Nephron (organoid): ENCODE results near the gene NEK10.
"Not testable (repeated sequence)": the region's sequence is repeated elsewhere in the genome, so short reads cannot be mapped to it uniquely, and the experiment has no call there.

Experiments
- H3K27ac Mint-ChIP-seq, 3 experiments: 2 replicates each; pipeline ENCODE4 v1.8.0; 2020; ENCODE audit warnings: mixed read lengths in 3 of 3, mild to moderate bottlenecking in 2 of 3, moderate library complexity in 1 of 3
- H3K27me3 Mint-ChIP-seq: 2 replicates; pipeline ENCODE4 v1.8.0; 2021; ENCODE audit warnings: low read depth, mild to moderate bottlenecking, moderate library complexity, mixed read lengths
- H3K36me3 Mint-ChIP-seq: 2 replicates; pipeline ENCODE4 v1.8.0; 2020; ENCODE audit warnings: low read depth, mixed read lengths
- H3K4me1 Mint-ChIP-seq: 2 replicates; pipeline ENCODE4 v1.8.0; 2020; ENCODE audit warnings: mixed read lengths
- H3K4me3 Mint-ChIP-seq, 3 experiments: 2 replicates each; pipeline ENCODE4 v1.8.0; 2020; ENCODE audit warnings: mild to moderate bottlenecking in 3 of 3, mixed read lengths in 3 of 3, moderate library complexity in 2 of 3
- H3K9me3 Mint-ChIP-seq: 2 replicates; pipeline ENCODE4 v1.8.0; 2020; ENCODE audit warnings: mixed read lengths
- CTCF ChIP-seq, 3 experiments: fragments of 200-600 bp; sonication (generic); IDR thresholded peaks; one replicate each; pipeline ENCODE4 v1.5.0; 2021; ENCODE audit warnings: antibody characterized with exemption in 3 of 3; ENCODE audit not compliant: unreplicated experiment in 3 of 3

The NEK10 gene

GRCh38 chr3:27293939-27294338, 75.2 kb downstream of the NEK10 start:
- peak overlapping the region in 1 of 3 experiments; percentile 12 for H3K27ac Mint-ChIP-seq
- H3K9me3 Mint-ChIP-seq = peaks cover 6% of the 10 kb centered on the region
- no peak overlapping the region for H3K4me3 Mint-ChIP-seq
- H3K27me3 Mint-ChIP-seq = no peaks in the 10 kb centered on the region
- H3K36me3 Mint-ChIP-seq = peaks cover 6% of the 10 kb centered on the region
- no peak for TF ChIP-seq CTCF (IDR thresholded peaks at IDR 0.05; ENCODE audit: unreplicated experiment in 3 of 3)
- H3K4me1 Mint-ChIP-seq = no peaks in the 10 kb centered on the region

GRCh38 chr3:27290760-27291159, 78.4 kb downstream of the NEK10 start:
- no peaks in the 10 kb centered on the region for H3K9me3 Mint-ChIP-seq
- no peak overlapping the region for H3K27ac Mint-ChIP-seq
- H3K36me3 Mint-ChIP-seq = no peaks in the 10 kb centered on the region
- no peaks in the 10 kb centered on the region for H3K27me3 Mint-ChIP-seq
- no peaks in the 10 kb centered on the region for H3K4me1 Mint-ChIP-seq
- H3K4me3 Mint-ChIP-seq = no peak overlapping the region
- no peak for TF ChIP-seq CTCF (IDR thresholded peaks at IDR 0.05; ENCODE audit: unreplicated experiment in 3 of 3)

- Mint-ChIP-seq H3K9me3 (no peaks in the 10 kb centered on the region), H3K27me3 (no peaks in the 10 kb centered on the region), H3K4me3 (no peak overlapping the region), H3K27ac (no peak overlapping the region), H3K36me3 (no peaks in the 10 kb centered on the region), H3K4me1 (no peaks in the 10 kb centered on the region)
- TF ChIP-seq CTCF (IDR thresholded peaks at IDR 0.05; ENCODE audit: unreplicated experiment in 3 of 3) = no peak
Measured at GRCh38 chr3:27289769-27290413, 79.3 kb downstream of the NEK10 start.

GRCh38 chr3:27287052-27287451, 82.1 kb downstream of the NEK10 start:
- no peaks in the 10 kb centered on the region for H3K4me1 Mint-ChIP-seq
- no peaks in the 10 kb centered on the region for H3K36me3 Mint-ChIP-seq
- no peak overlapping the region for H3K27ac Mint-ChIP-seq

GRCh38 chr3:27286467-27286866, 82.7 kb downstream of the NEK10 start:
- H3K27me3 Mint-ChIP-seq, H3K36me3 Mint-ChIP-seq, H3K4me3 Mint-ChIP-seq: not testable (repeated sequence)

More at GRCh38 chr3:27287052-27287451, 82.1 kb downstream of the NEK10 start:
- Mint-ChIP-seq H3K9me3 (no peaks in the 10 kb centered on the region), H3K27me3 (no peaks in the 10 kb centered on the region), H3K4me3 (no peak overlapping the region)
- no peak for TF ChIP-seq CTCF (IDR thresholded peaks at IDR 0.05; ENCODE audit: unreplicated experiment in 3 of 3)

GRCh38 chr3:27285668-27286067, 83.5 kb downstream of the NEK10 start:
- no peak overlapping the region for H3K4me3 Mint-ChIP-seq
- no peaks in the 10 kb centered on the region for H3K4me1 Mint-ChIP-seq
- no peak overlapping the region for H3K27ac Mint-ChIP-seq
- no peak for TF ChIP-seq CTCF (IDR thresholded peaks at IDR 0.05; ENCODE audit: unreplicated experiment in 3 of 3)
- no peaks in the 10 kb centered on the region for H3K27me3 Mint-ChIP-seq
- H3K9me3 Mint-ChIP-seq = peaks cover 5% of the 10 kb centered on the region
- no peaks in the 10 kb centered on the region for H3K36me3 Mint-ChIP-seq

More at GRCh38 chr3:27286467-27286866, 82.7 kb downstream of the NEK10 start:
- not testable (repeated sequence) for H3K4me1 Mint-ChIP-seq, H3K9me3 Mint-ChIP-seq, H3K27ac Mint-ChIP-seq
